ENCODE measurements around the gene RSPH4A.
A peak's percentile ranks its signal among the peaks of the same experiment; 100 is the strongest.

RSPH4A gene

GRCh38 chr6:116629563-116629981 is 13.3 kb downstream of the RSPH4A start:
- no peak overlapping the region for H3K27ac ChIP-seq (ENCODE audit: extremely low read depth, low read depth, low read length)
- H3K9me3 ChIP-seq (ENCODE audit: control insufficient read depth, insufficient read depth, low read depth, low read length), result no peaks in the 10 kb centered on the region
- no peak overlapping the region for H3K4me3 ChIP-seq (ENCODE audit: low read depth, low read length)
- CTCF ChIA-PET, result interaction anchor here (1.5 kb wide), 1 partner anchor 15 kb away, joined by 5 read pairs; no protein-coding TSS in a partner anchor
- H3K4me1 ChIP-seq (ENCODE audit: control insufficient read depth, insufficient read depth, low read length), result no peaks in the 10 kb centered on the region
- TF ChIP-seq ZNF513 (tag by site-specific recombination; IDR thresholded peaks at IDR 0.05) (peak; percentile 75), BCL11B (tag by site-specific recombination; IDR thresholded peaks at IDR 0.05; ENCODE audit: low read depth) (no peak)
- POLR2A ChIA-PET, result no interaction called here
- peaks cover 7 to 39% of the 10 kb centered on the region in 2 experiments; a peak in 2 of 3 replicates for H3K36me3 ChIP-seq (ENCODE audit: control insufficient read depth in 2 of 2, insufficient read depth in 1 of 2, low read length in 2 of 2)

- Histone ChIP-seq H3K4me1 (ENCODE audit: control insufficient read depth, insufficient read depth, low read length) (no peaks in the 10 kb centered on the region), H3K9me3 (ENCODE audit: control insufficient read depth, insufficient read depth, low read depth, low read length) (no peaks in the 10 kb centered on the region), H3K4me3 (ENCODE audit: low read depth, low read length) (no peak overlapping the region), H3K36me3 (ENCODE audit: control insufficient read depth in 2 of 2, insufficient read depth in 1 of 2, low read length in 2 of 2) (peaks cover 7 to 47% of the 10 kb centered on the region in 2 experiments; a peak in 2 of 3 replicates), H3K27ac (ENCODE audit: extremely low read depth, low read depth, low read length) (no peak overlapping the region)
- TF ChIP-seq ZNF449 (tag by site-specific recombination; IDR thresholded peaks at IDR 0.05) (0 out of 2 replicates have a peak, but pooled peaks have one; percentile 55), KLF9 (tag by site-specific recombination; IDR thresholded peaks at IDR 0.05; ENCODE audit: low read depth) (no peak), KLF10 (tag by site-specific recombination; IDR thresholded peaks at IDR 0.05) (no peak)
- ChIA-PET POLR2A (no interaction called here), CTCF (interaction anchor here (0.6 to 2.6 kb wide), 2 partner anchors 13 to 120 kb away, joined by 3 to 9 read pairs; no protein-coding TSS in a partner anchor)
These were observed 15.2 kb downstream of the RSPH4A start for GRCh38 chr6:116631379-116631990.

- no peak overlapping the region for H3K27ac ChIP-seq (ENCODE audit: extremely low read depth, low read depth, low read length)
- H3K4me1 ChIP-seq (ENCODE audit: control insufficient read depth, insufficient read depth, low read length), result no peaks in the 10 kb centered on the region
- H3K36me3 ChIP-seq (ENCODE audit: control insufficient read depth in 2 of 2, insufficient read depth in 1 of 2, low read length in 2 of 2), result peaks cover 7 to 43% of the 10 kb centered on the region in 2 experiments; a peak in 2 of 3 replicates
- no peaks in the 10 kb centered on the region for H3K9me3 ChIP-seq (ENCODE audit: control insufficient read depth, insufficient read depth, low read depth, low read length)
- no peak overlapping the region for H3K4me3 ChIP-seq (ENCODE audit: low read depth, low read length)
- POLR2A ChIA-PET, result no interaction called here
- TF ChIP-seq ZNF660 (tag by site-specific recombination; IDR thresholded peaks at IDR 0.05) (no peak), ZNF488 (tag by site-specific recombination; IDR thresholded peaks at IDR 0.05) (no peak), CTCF (tag by site-specific recombination; IDR thresholded peaks at IDR 0.05) (peak; percentile 19; the same call in 1 of the 2 replicates)
- CTCF ChIA-PET, result interaction anchor here (0.6 to 2.6 kb wide), 6 partner anchors 11 to 365 kb away, joined by 3 to 9 read pairs (median 3); no protein-coding TSS in a partner anchor
These were observed 17.4 kb downstream of the RSPH4A start for GRCh38 chr6:116633685-116634084.

- Histone ChIP-seq H3K36me3 (ENCODE audit: control insufficient read depth in 2 of 2, insufficient read depth in 1 of 2, low read length in 2 of 2) (peaks cover 15 to 47% of the 10 kb centered on the region in 2 experiments), H3K9me3 (ENCODE audit: control insufficient read depth, insufficient read depth, low read depth, low read length) (no peaks in the 10 kb centered on the region), H3K4me1 (ENCODE audit: control insufficient read depth, insufficient read depth, low read length) (peaks cover 11% of the 10 kb centered on the region), H3K27ac (ENCODE audit: extremely low read depth, low read depth, low read length) (no peak overlapping the region), H3K4me3 (ENCODE audit: low read depth, low read length) (no peak overlapping the region)
- peak; percentile 59; the same call in 1 of the 2 replicates for TF ChIP-seq ZNF843 (tag by site-specific recombination; IDR thresholded peaks at IDR 0.05)
- no peak for TF ChIP-seq KLF10 (tag by site-specific recombination; IDR thresholded peaks at IDR 0.05)
- TF ChIP-seq OSR2 (tag by site-specific recombination; IDR thresholded peaks at IDR 0.05), result peak; percentile 27
- no peak for TF ChIP-seq ZNF792 (tag by site-specific recombination; IDR thresholded peaks at IDR 0.05)
- TF ChIP-seq ZNF549 (tag by site-specific recombination; IDR thresholded peaks at IDR 0.05), result 0 out of 2 replicates have a peak, but pooled peaks have one; percentile 26
- TF ChIP-seq ZXDB (tag by site-specific recombination; IDR thresholded peaks at IDR 0.05), result peak; percentile 53; the same call in 1 of the 2 replicates
- TF ChIP-seq FEZF1 (tag by site-specific recombination; IDR thresholded peaks at IDR 0.05), result peak; percentile 50; the same call in 1 of the 2 replicates
- TF ChIP-seq PRDM6 (tag by site-specific recombination; IDR thresholded peaks at IDR 0.05), result peak; percentile 74
- ChIA-PET POLR2A (no interaction called here), CTCF (interaction anchor here (0.6 to 2.6 kb wide), 7 partner anchors 10 to 380 kb away, joined by 3 to 7 read pairs (median 4); no protein-coding TSS in a partner anchor)
These were observed 31.9 kb downstream of the RSPH4A start for GRCh38 chr6:116648156-116648555.
